CD1c-positive myeloid dendritic cell (primary cell): ENCODE data around the gene ABCA7.

Experiments used
- DNase-seq: peaks from one replicate; pipeline ENCODE4 v3.0.0-alpha.2; 2016; ENCODE audit errors: extremely low spot score

The ABCA7 gene

GRCh38 chr19:1070931-1071791, 31.3 kb downstream of the ABCA7 start:
- no peak for DNase-seq

GRCh38 chr19:1072371-1073015, 32.6 kb downstream of the ABCA7 start:
- no peak for DNase-seq

DNA sequence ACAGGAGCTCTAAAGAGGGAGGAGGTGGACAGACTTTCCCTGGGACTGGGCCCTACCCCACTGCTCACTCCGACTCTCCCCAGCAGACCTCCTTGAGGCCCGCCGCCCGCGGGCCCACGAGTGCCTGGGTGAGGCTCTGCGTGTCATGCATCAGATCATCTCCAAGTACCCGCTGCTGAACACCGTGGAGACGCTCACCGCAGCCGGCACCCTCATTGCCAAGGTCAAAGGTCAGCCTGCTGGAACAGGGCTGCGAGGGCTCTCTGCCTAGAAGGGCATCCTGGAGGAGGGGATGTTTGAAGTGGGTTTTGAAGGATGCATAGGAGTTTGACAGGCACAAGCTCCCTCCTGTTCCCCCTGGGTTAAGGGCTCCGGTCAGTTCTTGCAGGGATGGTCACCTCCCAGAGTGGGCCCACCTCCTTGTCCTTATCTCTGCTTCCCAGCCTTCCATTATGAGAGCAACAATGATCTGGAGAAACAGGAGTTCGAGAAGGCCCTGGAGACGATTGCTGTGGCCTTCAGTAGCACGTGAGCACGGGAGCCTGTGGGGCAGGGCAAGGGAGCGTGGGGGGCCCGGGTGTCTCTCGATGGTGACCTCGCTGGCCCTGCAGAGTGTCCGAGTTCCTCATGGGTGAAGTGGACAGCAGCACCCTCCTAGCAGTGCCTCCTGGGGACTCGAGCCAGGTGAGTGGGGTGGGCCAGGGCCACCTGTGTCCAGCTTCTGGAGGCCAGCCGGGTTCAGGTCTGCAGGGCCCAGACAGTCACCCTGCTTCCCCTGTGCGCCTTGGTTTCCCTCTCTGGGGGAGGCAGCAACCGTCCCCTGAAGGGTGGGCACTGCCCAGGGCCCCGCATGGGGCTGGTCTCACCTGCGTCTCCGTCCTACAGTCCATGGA, 33.4 kb downstream of the ABCA7 start:
- DNase-seq, result no peak

GRCh38 chr19:1073956-1074517, 34.1 kb downstream of the ABCA7 start:
- DNase-seq, result no peak

- DNase-seq, result peak; percentile 86
Observed at GRCh38 chr19:1074544-1075283, 34.8 kb downstream of the ABCA7 start.

DNA sequence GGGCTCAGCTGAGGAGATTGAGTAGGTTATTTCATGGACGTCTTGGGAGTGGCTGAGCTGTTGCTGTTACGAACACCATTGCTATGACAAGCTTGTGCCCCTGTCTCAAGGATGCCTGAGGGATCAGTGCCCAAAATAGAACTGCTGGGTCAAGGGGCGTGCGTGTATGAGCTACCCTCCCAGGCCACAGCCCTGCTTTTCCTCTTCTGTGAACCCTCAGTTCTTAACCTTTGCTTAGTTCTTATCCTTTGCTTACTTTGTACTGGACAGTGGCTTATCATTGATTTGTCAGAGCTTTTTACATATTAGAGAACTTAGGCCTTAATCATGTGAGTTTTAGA, 36.1 kb downstream of the ABCA7 start:
- DNase-seq, result peak; percentile 27

DNA sequence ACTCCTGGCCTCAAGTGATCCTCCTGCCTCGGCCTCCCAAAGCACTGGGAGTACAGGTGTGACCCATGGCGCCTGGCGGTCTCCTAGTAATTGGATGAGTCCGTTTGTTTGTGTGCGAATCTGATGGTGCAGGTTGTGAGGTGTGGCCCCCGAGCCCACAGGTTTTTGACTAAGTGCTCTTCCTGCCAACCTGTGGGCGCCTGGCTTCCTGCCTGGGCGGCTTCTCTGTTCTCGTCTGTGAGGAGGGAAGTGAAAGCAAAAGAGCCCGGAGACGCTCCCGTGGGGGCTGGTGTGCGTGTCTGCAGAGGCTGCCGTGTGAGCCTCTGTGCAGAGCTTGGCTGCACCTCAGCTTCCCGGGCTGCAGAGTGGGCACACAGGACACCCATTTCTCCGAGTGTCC, 37.0 kb downstream of the ABCA7 start:
- peak; percentile 98 for DNase-seq

GRCh38 chr19:1079566-1080111, 39.7 kb downstream of the ABCA7 start:
- no peak for DNase-seq

DNA sequence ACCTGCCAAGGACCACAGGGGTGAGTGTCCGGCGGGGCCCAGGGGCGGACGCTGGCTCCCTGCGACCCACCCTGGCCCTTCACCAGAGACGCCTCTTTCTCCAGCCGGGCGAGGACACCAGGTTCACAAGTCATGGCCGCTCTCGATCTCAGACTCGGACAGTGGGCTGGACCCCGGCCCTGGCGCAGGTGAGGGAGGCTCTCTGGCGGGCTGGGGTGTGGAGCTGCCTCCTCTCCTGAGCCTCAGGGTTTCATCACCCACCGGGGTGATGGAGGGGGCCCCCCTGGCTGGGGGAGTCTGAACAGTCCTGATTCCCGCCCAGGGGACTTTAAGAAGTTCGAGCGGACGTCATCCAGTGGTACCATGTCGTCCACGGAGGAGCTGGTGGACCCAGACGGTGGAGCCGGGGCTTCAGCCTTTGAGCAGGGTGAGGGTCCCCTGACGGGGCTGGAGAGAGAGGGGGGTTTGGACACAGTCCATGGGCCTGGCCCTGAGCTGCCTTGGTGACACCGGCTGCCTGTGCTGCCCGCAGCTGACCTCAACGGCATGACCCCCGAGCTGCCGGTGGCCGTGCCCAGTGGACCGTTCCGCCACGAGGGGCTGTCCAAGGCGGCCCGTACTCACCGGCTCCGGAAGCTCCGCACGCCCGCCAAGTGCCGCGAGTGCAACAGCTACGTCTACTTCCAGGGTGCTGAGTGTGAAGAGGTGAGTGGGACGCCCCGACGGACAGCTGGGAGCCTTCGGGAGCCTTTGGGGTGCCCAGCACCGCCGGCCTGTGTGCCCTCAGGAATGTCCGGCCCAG, 40.7 kb downstream of the ABCA7 start:
- no peak for DNase-seq

- DNase-seq, result no peak
Observed at GRCh38 chr19:1081301-1082164, 41.6 kb downstream of the ABCA7 start.

GRCh38 chr19:1082165-1082927, 42.4 kb downstream of the ABCA7 start:
- peak; percentile 76 for DNase-seq

DNA sequence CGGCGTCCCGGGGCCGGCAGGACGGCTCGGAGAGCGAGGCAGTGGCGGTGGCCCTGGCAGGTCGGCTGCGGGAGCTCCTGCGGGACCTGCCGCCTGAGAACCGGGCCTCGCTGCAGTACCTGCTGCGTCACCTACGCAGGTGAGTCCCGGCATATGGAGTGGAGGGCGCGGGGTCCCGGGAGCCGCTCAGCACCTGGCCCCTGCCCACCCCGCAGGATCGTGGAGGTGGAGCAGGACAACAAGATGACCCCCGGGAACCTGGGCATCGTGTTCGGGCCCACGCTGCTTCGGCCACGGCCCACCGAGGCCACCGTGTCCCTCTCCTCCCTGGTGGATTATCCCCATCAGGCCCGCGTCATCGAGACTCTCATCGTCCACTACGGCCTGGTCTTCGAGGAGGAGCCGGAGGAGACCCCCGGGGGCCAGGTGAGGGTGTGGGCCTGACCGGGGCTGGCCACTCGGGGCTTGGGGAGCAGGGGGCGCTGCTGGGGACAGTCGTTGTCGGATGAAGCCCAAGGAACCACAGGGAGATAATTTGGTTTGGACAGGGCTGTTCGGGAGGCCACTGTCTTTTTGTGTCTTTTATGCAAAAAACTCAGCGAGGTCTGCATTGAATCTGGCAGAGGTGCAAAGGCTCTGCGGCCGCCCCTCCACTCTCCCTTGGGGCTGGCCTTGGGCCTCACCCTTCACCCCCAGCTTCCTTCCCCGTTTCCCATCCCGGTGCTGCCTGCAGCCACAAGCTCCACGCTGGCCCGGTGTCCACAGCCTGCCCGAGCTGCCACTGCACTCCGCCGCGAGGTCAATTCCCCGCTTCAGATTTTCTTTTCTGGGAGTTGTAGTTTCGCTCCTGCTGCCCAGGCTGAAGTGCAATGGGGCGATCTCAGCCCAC, 43.3 kb downstream of the ABCA7 start:
- DNase-seq, result no peak

DNA sequence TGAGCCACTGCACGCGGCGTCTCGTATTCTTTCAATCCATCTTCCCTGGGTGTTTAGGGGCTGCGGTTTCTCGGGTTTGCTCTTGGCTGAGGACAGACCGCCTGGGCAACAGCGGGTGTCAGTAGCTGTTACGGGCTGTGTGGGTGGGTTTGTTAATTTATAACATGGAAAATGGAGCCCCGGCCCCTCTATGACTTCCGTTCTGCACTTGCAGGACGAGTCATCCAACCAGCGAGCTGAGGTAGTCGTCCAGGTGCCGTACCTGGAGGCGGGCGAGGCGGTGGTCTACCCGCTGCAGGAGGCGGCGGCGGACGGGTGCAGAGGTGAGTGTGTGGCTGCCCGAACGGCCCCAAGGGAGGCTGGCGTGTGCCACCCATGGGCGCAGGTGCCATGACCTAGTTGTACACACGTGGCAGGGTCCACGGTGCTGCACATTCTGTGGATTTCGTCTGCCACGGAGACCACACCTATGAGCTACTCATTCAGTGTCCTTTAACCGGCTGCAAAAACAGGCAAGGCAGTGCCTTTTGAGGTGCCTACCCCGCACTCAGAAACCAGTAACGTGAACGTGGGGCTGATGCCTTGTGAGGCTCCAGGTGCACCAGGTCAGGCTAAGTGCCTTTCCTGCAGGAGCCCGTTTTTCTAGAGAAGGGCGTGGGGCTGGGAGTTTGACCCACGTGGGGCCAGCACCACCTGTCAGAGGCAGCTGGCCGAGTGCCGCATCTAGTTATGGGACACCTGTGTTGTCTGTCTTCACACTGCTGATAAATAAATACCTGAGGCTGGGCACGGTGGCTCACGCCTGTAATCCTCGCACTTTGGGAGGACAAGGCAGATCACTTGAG, 44.3 kb downstream of the ABCA7 start:
- DNase-seq, result no peak

GRCh38 chr19:1085053-1085658, 45.2 kb downstream of the ABCA7 start:
- DNase-seq, result no peak

- DNase-seq, result no peak
Observed at GRCh38 chr19:1085676-1086442, 46.0 kb downstream of the ABCA7 start.
